RWPE1 (cell line): Measurements from ENCODE around the gene CASZ1.
A peak's percentile ranks its signal among the peaks of the same experiment; 100 is the strongest.

Experiments used
- CTCF ChIA-PET: fragments of 350-600 bp; sonication (Branson Sonifier 250); formaldehyde crosslinking; extraction: SDS; loops from one replicate; lab custom pipeline; 2021; lab: Yijun Ruan, JAX
- POLR2A ChIA-PET: fragments of 400-600 bp; formaldehyde crosslinking; extraction: SDS; loops from one replicate; lab custom pipeline; 2020; ENCODE audit warnings: antibody characterized with exemption; ENCODE audit not compliant: low non-redundant PET; lab: Yijun Ruan, JAX
- DNase-seq: peaks from one replicate; pipeline ENCODE4 v3.0.0; 2012; ENCODE audit warnings: low spot score
- H3K27ac ChIP-seq: fragments of 450-650 bp; 2 replicates; pipeline ENCODE4 v1.5.1; 2017
- CTCF ChIP-seq: fragments of 450-650 bp; conservative IDR thresholded peaks from 2 replicates; pipeline ENCODE4 v1.5.1; 2017; ENCODE audit warnings: low read depth, mild to moderate bottlenecking

The CASZ1 gene

GRCh38 chr1:10824821-10825540 lies 28.5 kb upstream of the CASZ1 start:
- no peak for TF ChIP-seq CTCF
- peak; percentile 94 for DNase-seq
- CTCF ChIA-PET, result interaction anchor here (0.6 to 1.1 kb wide), 4 partner anchors 31 to 190 kb away, joined by 3 to 4 read pairs (median 3); no protein-coding TSS in a partner anchor
- peak overlapping the region; percentile 91 for H3K27ac ChIP-seq
- POLR2A ChIA-PET, result interaction anchor here (0.6 kb wide), 1 partner anchor 605 kb away, joined by 3 read pairs; no protein-coding TSS in a partner anchor

GRCh38 chr1:10823000-10823401 lies 26.6 kb upstream of the CASZ1 start:
- no peak for DNase-seq
- POLR2A ChIA-PET, result no interaction called here
- peak overlapping the region; percentile 91 for H3K27ac ChIP-seq
- CTCF ChIA-PET, result no interaction called here
- TF ChIP-seq CTCF, result no peak

GRCh38 chr1:10821388-10821787 lies 24.9 kb upstream of the CASZ1 start:
- CTCF ChIA-PET, result interaction anchor here (0.6 kb wide), 1 partner anchor 323 kb away, joined by 4 read pairs; no protein-coding TSS in a partner anchor

GRCh38 chr1:10820422-10820821 lies 24.0 kb upstream of the CASZ1 start:
- POLR2A ChIA-PET, result no interaction called here
- CTCF ChIA-PET, result no interaction called here
- TF ChIP-seq CTCF, result no peak
- DNase-seq, result no peak
- peak overlapping the region; percentile 82 for H3K27ac ChIP-seq

More at GRCh38 chr1:10821388-10821787, 24.9 kb upstream of the CASZ1 start:
- POLR2A ChIA-PET, result interaction anchor here (0.7 kb wide), 1 partner anchor 707 kb away, joined by 3 read pairs; no protein-coding TSS in a partner anchor
- no peak for DNase-seq
- TF ChIP-seq CTCF, result no peak
- H3K27ac ChIP-seq, result peak overlapping the region; percentile 82

- no peak for DNase-seq
- peak overlapping the region; percentile 82 for H3K27ac ChIP-seq
- ChIA-PET POLR2A (interaction anchor here (0.6 kb wide), 1 partner anchor 15 kb away, joined by 3 read pairs; no protein-coding TSS in a partner anchor), CTCF (interaction anchor here (1.2 kb wide), 1 partner anchor 126 kb away, joined by 3 read pairs; no protein-coding TSS in a partner anchor)
- no peak for TF ChIP-seq CTCF
These were observed 22.9 kb upstream of the CASZ1 start for GRCh38 chr1:10819198-10819901.
